ENCODE measurements around the gene UGT1A8.

- TF ChIP-seq POLR2A (IDR thresholded peaks at IDR 0.05) (no peak), CTCF (IDR thresholded peaks at IDR 0.05) (no peak), EP300 (IDR thresholded peaks at IDR 0.05; ENCODE audit: low read depth) (no peak)
These were observed 111.4 kb downstream of the UGT1A8 start, which contains the start of gene UGT1A3 for GRCh38 chr2:233728723-233729301.
